SK-N-SH treated with all-trans-retinoic acid at 6 μM for 48 hours (cell line): ENCODE data around the gene SPOPL.

ENCODE experiments used
- ATAC-seq: fragments of 200-7000 bp; cut with Tn5 transposase; 3 replicates; pipeline ENCODE4 v1.9.1; 2020; ENCODE audit warnings: mild to moderate bottlenecking, moderate library complexity
- ARNTL ChIP-seq: fragments of 450-650 bp; formaldehyde crosslinking; IDR thresholded peaks from 2 replicates; pipeline ENCODE4 v1.5.0; 2020; ENCODE audit warnings: low read depth, mild to moderate bottlenecking, moderate library complexity, borderline replicate concordance
- BACH2 ChIP-seq: fragments of 250-450 bp; sonication (Bioruptor Pico); IDR thresholded peaks from 2 replicates; pipeline ENCODE4 v1.9.0; 2021; ENCODE audit warnings: mild to moderate bottlenecking, borderline replicate concordance
- CSDC2 ChIP-seq: fragments of 250-450 bp; sonication (Bioruptor Pico); IDR thresholded peaks from 2 replicates; pipeline ENCODE4 v1.5.0; 2020; ENCODE audit warnings: mild to moderate bottlenecking, moderate library complexity
- ESRRG ChIP-seq: fragments of 250-450 bp; sonication (Bioruptor Pico); IDR thresholded peaks from 2 replicates; pipeline ENCODE4 v1.6.1; 2021; ENCODE audit warnings: mild to moderate bottlenecking
- GLIS3 ChIP-seq: fragments of 250-450 bp; sonication (Bioruptor Pico); IDR thresholded peaks from 2 replicates; pipeline ENCODE4 v1.5.0; 2020; ENCODE audit warnings: mild to moderate bottlenecking, moderate library complexity
- ISL1 ChIP-seq: fragments of 250-450 bp; sonication (Bioruptor Pico); IDR thresholded peaks from 2 replicates; pipeline ENCODE4 v2.1.2; 2022; ENCODE audit warnings: mild to moderate bottlenecking, moderate library complexity
- OSR1 ChIP-seq: fragments of 250-450 bp; sonication (Bioruptor Pico); IDR thresholded peaks from 2 replicates; pipeline ENCODE4 v1.8.0; 2022; ENCODE audit warnings: moderate library complexity, mild to moderate bottlenecking, inconsistent platforms
- PPARA ChIP-seq: fragments of 250-450 bp; sonication (Bioruptor Pico); IDR thresholded peaks from 2 replicates; pipeline ENCODE4 v1.5.0; 2020; ENCODE audit warnings: mild to moderate bottlenecking, borderline replicate concordance
- RARB ChIP-seq: fragments of 250-450 bp; sonication (Bioruptor Pico); IDR thresholded peaks from 2 replicates; pipeline ENCODE4 v1.8.0; 2021; ENCODE audit warnings: mild to moderate bottlenecking, moderate library complexity
- SNAI2 ChIP-seq: fragments of 250-450 bp; sonication (Bioruptor Pico); IDR thresholded peaks from 2 replicates; pipeline ENCODE4 v1.5.0; 2020; ENCODE audit warnings: mild to moderate bottlenecking, moderate library complexity
- TCF4 ChIP-seq: fragments of 250-450 bp; sonication (Bioruptor Pico); IDR thresholded peaks from 2 replicates; pipeline ENCODE4 v1.8.0; 2021; ENCODE audit warnings: mild to moderate bottlenecking, moderate library complexity, borderline replicate concordance
- TOX ChIP-seq: fragments of 250-450 bp; sonication (Bioruptor Pico); IDR thresholded peaks from 2 replicates; pipeline ENCODE4 v1.8.0; 2021; ENCODE audit warnings: mild to moderate bottlenecking, moderate library complexity, borderline replicate concordance
- ZC3H10 ChIP-seq: fragments of 250-450 bp; sonication (Bioruptor Pico); IDR thresholded peaks from 2 replicates; pipeline ENCODE4 v1.5.1; 2021; ENCODE audit warnings: mild to moderate bottlenecking, moderate library complexity
- ZFP3 ChIP-seq: fragments of 250-450 bp; sonication (Bioruptor Pico); IDR thresholded peaks from 2 replicates; pipeline ENCODE4 v1.5.0; 2020; ENCODE audit warnings: mild to moderate bottlenecking, moderate library complexity
- ZFP30 ChIP-seq: fragments of 450-650 bp; formaldehyde crosslinking; IDR thresholded peaks from 2 replicates; pipeline ENCODE4 v1.5.0; 2022; ENCODE audit warnings: mild to moderate bottlenecking, moderate library complexity
- ZNF565 ChIP-seq: fragments of 450-650 bp; formaldehyde crosslinking; conservative IDR thresholded peaks from 2 replicates; pipeline ENCODE4 v1.5.0; 2020; ENCODE audit warnings: low read depth, mild to moderate bottlenecking, moderate library complexity
- ZNF70 ChIP-seq: fragments of 450-650 bp; formaldehyde crosslinking; IDR thresholded peaks from 2 replicates; pipeline ENCODE4 v1.5.0; 2020; ENCODE audit warnings: mild to moderate bottlenecking, moderate library complexity
- ZNF8 ChIP-seq: fragments of 450-650 bp; formaldehyde crosslinking; IDR thresholded peaks from 2 replicates; pipeline ENCODE4 v1.5.0; 2020; ENCODE audit warnings: mild to moderate bottlenecking, moderate library complexity
- TF ChIP-seq, protein P1 (sequence below): fragments of 250-450 bp; sonication (Bioruptor Pico); IDR thresholded peaks from 2 replicates; pipeline ENCODE4 v1.5.0; 2020; ENCODE audit warnings: mild to moderate bottlenecking, moderate library complexity
- TF ChIP-seq, protein P2 (sequence below): fragments of 250-450 bp; sonication (Bioruptor Pico); IDR thresholded peaks from 2 replicates; pipeline ENCODE4 v1.5.1; 2020; ENCODE audit warnings: low read depth, mild to moderate bottlenecking, moderate library complexity
- TF ChIP-seq, protein P3 (sequence below): fragments of 250-450 bp; sonication (Bioruptor Pico); IDR thresholded peaks from 2 replicates; pipeline ENCODE4 v1.8.0; 2021; ENCODE audit warnings: low read depth, mild to moderate bottlenecking, moderate library complexity, borderline replicate concordance
- TF ChIP-seq, protein P4 (sequence below): fragments of 250-450 bp; sonication (Bioruptor Pico); IDR thresholded peaks from 2 replicates; pipeline ENCODE4 v1.8.0; 2020; ENCODE audit warnings: mild to moderate bottlenecking, moderate library complexity, borderline replicate concordance
- TF ChIP-seq, protein P5 (sequence below): fragments of 250-450 bp; sonication (Bioruptor Pico); IDR thresholded peaks from 2 replicates; pipeline ENCODE4 v1.5.1; 2021; ENCODE audit warnings: mild to moderate bottlenecking, moderate library complexity

SPOPL gene

DNA sequence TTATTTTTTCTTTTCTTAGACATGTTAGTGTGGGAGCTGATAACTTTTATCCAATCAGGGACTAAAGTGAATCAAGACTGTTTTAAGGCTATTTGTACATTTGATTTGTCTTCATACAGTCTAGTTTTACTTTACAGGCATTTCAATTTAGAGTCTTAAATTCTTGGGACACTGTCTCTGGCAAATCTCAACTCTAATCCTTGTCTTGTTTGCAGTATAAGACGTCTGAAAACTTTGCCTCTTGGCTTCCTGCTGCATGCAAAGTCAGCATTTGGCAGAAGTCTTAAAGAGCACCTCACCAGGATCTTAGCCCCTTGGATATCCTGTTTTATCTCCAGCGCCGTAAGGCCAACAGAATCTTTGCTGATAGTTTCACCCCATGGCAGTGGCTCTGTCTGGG, 30.3 kb downstream of the SPOPL start:
- ATAC-seq, result peak; percentile 90
- TF ChIP-seq TOX (CRISPR knock-in tag) (no peak), ARNTL (no peak), ZNF8 (CRISPR knock-in tag) (no peak), OSR1 (CRISPR knock-in tag) (no peak), TCF4 (CRISPR knock-in tag) (peak; percentile 59; the same call in 1 of the 2 replicates), ESRRG (no peak), ZC3H10 (0 out of 2 replicates have a peak, but pooled peaks have one; percentile 42), CSDC2 (CRISPR knock-in tag) (no peak), ZFP30 (no peak), BACH2 (CRISPR knock-in tag) (no peak), PPARA (CRISPR knock-in tag) (no peak), ISL1 (peak; percentile 97), GLIS3 (CRISPR knock-in tag) (no peak), ZNF565 (no peak), SNAI2 (CRISPR knock-in tag) (no peak), ZNF70 (CRISPR knock-in tag) (no peak), RARB (CRISPR knock-in tag) (no peak), ZFP3 (CRISPR knock-in tag) (no peak)
- TF ChIP-seq, protein P1, sequence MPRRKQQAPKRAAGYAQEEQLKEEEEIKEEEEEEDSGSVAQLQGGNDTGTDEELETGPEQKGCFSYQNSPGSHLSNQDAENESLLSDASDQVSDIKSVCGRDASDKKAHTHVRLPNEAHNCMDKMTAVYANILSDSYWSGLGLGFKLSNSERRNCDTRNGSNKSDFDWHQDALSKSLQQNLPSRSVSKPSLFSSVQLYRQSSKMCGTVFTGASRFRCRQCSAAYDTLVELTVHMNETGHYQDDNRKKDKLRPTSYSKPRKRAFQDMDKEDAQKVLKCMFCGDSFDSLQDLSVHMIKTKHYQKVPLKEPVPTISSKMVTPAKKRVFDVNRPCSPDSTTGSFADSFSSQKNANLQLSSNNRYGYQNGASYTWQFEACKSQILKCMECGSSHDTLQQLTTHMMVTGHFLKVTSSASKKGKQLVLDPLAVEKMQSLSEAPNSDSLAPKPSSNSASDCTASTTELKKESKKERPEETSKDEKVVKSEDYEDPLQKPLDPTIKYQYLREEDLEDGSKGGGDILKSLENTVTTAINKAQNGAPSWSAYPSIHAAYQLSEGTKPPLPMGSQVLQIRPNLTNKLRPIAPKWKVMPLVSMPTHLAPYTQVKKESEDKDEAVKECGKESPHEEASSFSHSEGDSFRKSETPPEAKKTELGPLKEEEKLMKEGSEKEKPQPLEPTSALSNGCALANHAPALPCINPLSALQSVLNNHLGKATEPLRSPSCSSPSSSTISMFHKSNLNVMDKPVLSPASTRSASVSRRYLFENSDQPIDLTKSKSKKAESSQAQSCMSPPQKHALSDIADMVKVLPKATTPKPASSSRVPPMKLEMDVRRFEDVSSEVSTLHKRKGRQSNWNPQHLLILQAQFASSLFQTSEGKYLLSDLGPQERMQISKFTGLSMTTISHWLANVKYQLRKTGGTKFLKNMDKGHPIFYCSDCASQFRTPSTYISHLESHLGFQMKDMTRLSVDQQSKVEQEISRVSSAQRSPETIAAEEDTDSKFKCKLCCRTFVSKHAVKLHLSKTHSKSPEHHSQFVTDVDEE (CRISPR knock-in tag), result no peak
- TF ChIP-seq, protein P2, sequence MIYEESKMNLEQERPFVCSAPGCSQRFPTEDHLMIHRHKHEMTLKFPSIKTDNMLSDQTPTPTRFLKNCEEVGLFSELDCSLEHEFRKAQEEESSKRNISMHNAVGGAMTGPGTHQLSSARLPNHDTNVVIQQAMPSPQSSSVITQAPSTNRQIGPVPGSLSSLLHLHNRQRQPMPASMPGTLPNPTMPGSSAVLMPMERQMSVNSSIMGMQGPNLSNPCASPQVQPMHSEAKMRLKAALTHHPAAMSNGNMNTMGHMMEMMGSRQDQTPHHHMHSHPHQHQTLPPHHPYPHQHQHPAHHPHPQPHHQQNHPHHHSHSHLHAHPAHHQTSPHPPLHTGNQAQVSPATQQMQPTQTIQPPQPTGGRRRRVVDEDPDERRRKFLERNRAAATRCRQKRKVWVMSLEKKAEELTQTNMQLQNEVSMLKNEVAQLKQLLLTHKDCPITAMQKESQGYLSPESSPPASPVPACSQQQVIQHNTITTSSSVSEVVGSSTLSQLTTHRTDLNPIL (CRISPR knock-in tag), result peak; percentile 31; the same call in 1 of the 2 replicates
- TF ChIP-seq, protein P3, sequence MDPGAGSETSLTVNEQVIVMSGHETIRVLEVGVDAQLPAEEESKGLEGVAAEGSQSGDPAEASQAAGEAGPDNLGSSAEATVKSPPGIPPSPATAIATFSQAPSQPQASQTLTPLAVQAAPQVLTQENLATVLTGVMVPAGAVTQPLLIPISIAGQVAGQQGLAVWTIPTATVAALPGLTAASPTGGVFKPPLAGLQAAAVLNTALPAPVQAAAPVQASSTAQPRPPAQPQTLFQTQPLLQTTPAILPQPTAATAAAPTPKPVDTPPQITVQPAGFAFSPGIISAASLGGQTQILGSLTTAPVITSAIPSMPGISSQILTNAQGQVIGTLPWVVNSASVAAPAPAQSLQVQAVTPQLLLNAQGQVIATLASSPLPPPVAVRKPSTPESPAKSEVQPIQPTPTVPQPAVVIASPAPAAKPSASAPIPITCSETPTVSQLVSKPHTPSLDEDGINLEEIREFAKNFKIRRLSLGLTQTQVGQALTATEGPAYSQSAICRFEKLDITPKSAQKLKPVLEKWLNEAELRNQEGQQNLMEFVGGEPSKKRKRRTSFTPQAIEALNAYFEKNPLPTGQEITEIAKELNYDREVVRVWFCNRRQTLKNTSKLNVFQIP (CRISPR knock-in tag), result no peak
- TF ChIP-seq, protein P4, sequence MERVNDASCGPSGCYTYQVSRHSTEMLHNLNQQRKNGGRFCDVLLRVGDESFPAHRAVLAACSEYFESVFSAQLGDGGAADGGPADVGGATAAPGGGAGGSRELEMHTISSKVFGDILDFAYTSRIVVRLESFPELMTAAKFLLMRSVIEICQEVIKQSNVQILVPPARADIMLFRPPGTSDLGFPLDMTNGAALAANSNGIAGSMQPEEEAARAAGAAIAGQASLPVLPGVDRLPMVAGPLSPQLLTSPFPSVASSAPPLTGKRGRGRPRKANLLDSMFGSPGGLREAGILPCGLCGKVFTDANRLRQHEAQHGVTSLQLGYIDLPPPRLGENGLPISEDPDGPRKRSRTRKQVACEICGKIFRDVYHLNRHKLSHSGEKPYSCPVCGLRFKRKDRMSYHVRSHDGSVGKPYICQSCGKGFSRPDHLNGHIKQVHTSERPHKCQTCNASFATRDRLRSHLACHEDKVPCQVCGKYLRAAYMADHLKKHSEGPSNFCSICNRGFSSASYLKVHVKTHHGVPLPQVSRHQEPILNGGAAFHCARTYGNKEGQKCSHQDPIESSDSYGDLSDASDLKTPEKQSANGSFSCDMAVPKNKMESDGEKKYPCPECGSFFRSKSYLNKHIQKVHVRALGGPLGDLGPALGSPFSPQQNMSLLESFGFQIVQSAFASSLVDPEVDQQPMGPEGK (CRISPR knock-in tag), result peak; percentile 75; the same call in 1 of the 2 replicates
- TF ChIP-seq, protein P5, sequence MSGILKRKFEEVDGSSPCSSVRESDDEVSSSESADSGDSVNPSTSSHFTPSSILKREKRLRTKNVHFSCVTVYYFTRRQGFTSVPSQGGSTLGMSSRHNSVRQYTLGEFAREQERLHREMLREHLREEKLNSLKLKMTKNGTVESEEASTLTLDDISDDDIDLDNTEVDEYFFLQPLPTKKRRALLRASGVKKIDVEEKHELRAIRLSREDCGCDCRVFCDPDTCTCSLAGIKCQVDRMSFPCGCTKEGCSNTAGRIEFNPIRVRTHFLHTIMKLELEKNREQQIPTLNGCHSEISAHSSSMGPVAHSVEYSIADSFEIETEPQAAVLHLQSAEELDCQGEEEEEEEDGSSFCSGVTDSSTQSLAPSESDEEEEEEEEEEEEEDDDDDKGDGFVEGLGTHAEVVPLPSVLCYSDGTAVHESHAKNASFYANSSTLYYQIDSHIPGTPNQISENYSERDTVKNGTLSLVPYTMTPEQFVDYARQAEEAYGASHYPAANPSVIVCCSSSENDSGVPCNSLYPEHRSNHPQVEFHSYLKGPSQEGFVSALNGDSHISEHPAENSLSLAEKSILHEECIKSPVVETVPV (CRISPR knock-in tag), result peak; percentile 63; the same call in 1 of the 2 replicates
- TF ChIP-seq, all 23 proteins: peak for 6

DNA sequence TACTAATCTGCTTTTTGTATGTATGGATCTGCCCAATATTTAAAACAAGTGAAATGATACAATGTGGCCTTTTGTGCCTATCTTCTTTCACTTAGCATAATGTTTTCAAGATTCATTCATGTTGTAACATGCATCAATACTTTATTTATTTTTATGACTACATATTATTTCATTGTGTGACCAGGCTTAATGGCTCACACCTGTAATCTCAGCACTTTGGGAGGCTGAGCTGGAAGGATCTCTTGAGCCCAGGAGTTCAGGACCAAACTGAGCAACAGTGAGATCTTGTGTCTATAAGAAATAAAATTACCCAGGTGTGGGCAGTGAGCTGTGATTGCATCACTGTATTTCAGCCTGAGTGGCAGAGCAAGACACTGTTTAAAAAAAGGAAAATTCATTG, 33.2 kb downstream of the SPOPL start:
- TF ChIP-seq, protein P3 (CRISPR knock-in tag), result no peak
- no peak for TF ChIP-seq ZFP3 (CRISPR knock-in tag)
- TF ChIP-seq, protein P2 (CRISPR knock-in tag), result no peak
- no peak for ATAC-seq
